Measurements from ENCODE around the gene PLEKHA3. TPM values are rescaled to one million over a fixed set of nuclear protein-coding genes. Genes with fewer than 3 reads are reported as not detected.
"Not testable (repeated sequence)": the region's sequence is repeated elsewhere in the genome, so short reads cannot be mapped to it uniquely, and the experiment has no call there.

Gene PLEKHA3
- total RNA-seq, 1 donor from 2014 or later = 10.7 TPM

- ATAC-seq = no peak
These were observed 1.0 kb upstream of the PLEKHA3 start for GRCh38 chr2:178479275-178479616.

GRCh38 chr2:178479758-178480226, 465 bp upstream of the PLEKHA3 start:
- no peak for ATAC-seq

- ATAC-seq = no peak
These were observed 2.2 kb downstream of the PLEKHA3 start for GRCh38 chr2:178482437-178482836.

GRCh38 chr2:178484245-178485041, 4.2 kb downstream of the PLEKHA3 start:
- ATAC-seq = no peak

GRCh38 chr2:178485356-178485755, 5.1 kb downstream of the PLEKHA3 start:
- ATAC-seq = no peak

GRCh38 chr2:178491612-178492011, 11.4 kb downstream of the PLEKHA3 start:
- ATAC-seq = no peak

GRCh38 chr2:178496049-178496448, 15.8 kb downstream of the PLEKHA3 start:
- ATAC-seq = no peak

GRCh38 chr2:178498137-178498536, 17.9 kb downstream of the PLEKHA3 start:
- ATAC-seq = no peak

GRCh38 chr2:178499640-178500039, 19.4 kb downstream of the PLEKHA3 start:
- no peak for ATAC-seq

- ATAC-seq = no peak
These were observed 22.5 kb downstream of the PLEKHA3 start for GRCh38 chr2:178502751-178503150.

GRCh38 chr2:178506101-178506500, 25.8 kb downstream of the PLEKHA3 start:
- ATAC-seq = no peak

GRCh38 chr2:178506524-178506923, 26.3 kb downstream of the PLEKHA3 start:
- ATAC-seq = no peak

- no peak for ATAC-seq
These were observed 26.7 kb downstream of the PLEKHA3 start for GRCh38 chr2:178506949-178507348.

- ATAC-seq = no peak
These were observed 28.4 kb downstream of the PLEKHA3 start for GRCh38 chr2:178508646-178509045.

- ATAC-seq = no peak
These were observed 30.1 kb downstream of the PLEKHA3 start for GRCh38 chr2:178510384-178510783.

GRCh38 chr2:178512484-178512883, 32.2 kb downstream of the PLEKHA3 start:
- no peak for ATAC-seq

- ATAC-seq = no peak
These were observed 33.6 kb downstream of the PLEKHA3 start for GRCh38 chr2:178513876-178514275.

GRCh38 chr2:178514664-178515063, 34.4 kb downstream of the PLEKHA3 start:
- ATAC-seq = no peak

- ATAC-seq = no peak
These were observed 37.2 kb downstream of the PLEKHA3 start for GRCh38 chr2:178517496-178517895.

GRCh38 chr2:178521304-178522150, 41.3 kb downstream of the PLEKHA3 start:
- ATAC-seq = no peak

- ATAC-seq = peak; percentile 99
These were observed 42.8 kb downstream of the PLEKHA3 start for GRCh38 chr2:178522950-178523595.

- ATAC-seq = no peak
These were observed 43.4 kb downstream of the PLEKHA3 start for GRCh38 chr2:178523596-178524134.

GRCh38 chr2:178525010-178525409, 44.8 kb downstream of the PLEKHA3 start:
- not testable (repeated sequence) for ATAC-seq
